ENCODE results near the gene LDLRAP1. TPM values are rescaled to one million over a fixed set of nuclear protein-coding genes. Genes with fewer than 3 reads are reported as not detected.

Gene LDLRAP1
- total and polyA plus RNA-seq, 2 donors (not counting 3 experiments of a cell fraction or from before 2014, with no cell fraction given), result 23.1 to 24.7 TPM

DNA sequence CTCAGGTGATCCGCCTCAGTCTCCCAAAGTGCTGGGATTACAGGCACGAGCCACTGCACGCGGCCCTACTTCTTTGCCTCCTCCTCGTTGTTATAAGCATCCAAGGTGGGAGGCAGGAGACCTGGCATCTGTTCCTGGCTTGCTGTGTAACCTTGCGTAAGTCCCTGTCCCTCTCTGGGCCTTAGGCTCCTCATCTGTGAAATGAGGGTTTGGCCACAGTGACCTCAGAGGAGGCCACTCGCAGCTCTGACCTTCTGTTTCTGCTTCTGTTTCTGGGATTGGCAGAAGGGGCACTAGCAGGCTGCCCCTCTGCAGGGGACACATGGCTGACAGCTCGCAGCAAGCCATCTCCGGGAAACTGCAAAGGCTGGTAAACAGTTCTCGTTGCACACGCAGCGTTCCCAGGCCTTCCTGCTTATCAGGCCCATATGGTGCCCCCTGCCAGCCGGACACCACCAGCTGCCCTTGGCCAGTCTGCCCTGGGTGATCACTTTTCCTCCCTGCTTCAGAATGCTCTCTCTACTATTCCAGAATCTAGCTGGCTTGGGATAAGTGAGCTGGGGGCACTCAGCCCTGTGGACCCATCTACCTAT lies 2.6 kb upstream of the LDLRAP1 start:
- Histone ChIP-seq H3K9me3 (replicated peaks; ENCODE audit: control insufficient read depth, insufficient read depth, low read length) (no peaks in the 10 kb centered on the region), H3K9ac (replicated peaks; ENCODE audit: extremely low read depth, insufficient read depth, low read length) (no peak overlapping the region), H3K9me1 (replicated peaks; ENCODE audit: control insufficient read depth, extremely low read depth, insufficient read depth, low read length) (no peaks in the 10 kb centered on the region), H3K4me2 (ENCODE audit: insufficient read depth, low read length) (no peak overlapping the region), H3K27ac (ENCODE audit: insufficient read depth, low read depth, low read length) (no peak overlapping the region), H3K4me3 (replicated peaks in 1 of 3; ENCODE audit: insufficient read depth in 1 of 3, low read depth in 1 of 3, low read length in 3 of 3) (no peak overlapping the region), H3K36me3 (ENCODE audit: control insufficient read depth in 2 of 2, extremely low read depth in 1 of 2, insufficient read depth in 2 of 2, low read length in 2 of 2) (no peaks in the 10 kb centered on the region), H3K4me1 (ENCODE audit: control insufficient read depth, extremely low read depth, insufficient read depth, low read length) (peaks cover 7% of the 10 kb centered on the region), H2AFZ (ENCODE audit: low read depth, low read length) (no peak overlapping the region), H3K27me3 (ENCODE audit: control insufficient read depth in 2 of 2, insufficient read depth in 2 of 2, low read length in 2 of 2) (no peaks in the 10 kb centered on the region), H4K20me1 (replicated peaks; ENCODE audit: control insufficient read depth, extremely low read depth, insufficient read depth, low read length) (no peaks in the 10 kb centered on the region), H3K79me2 (ENCODE audit: control insufficient read depth, insufficient read depth, low read length) (no peaks in the 10 kb centered on the region)
- BruUV-seq (replicated peaks), result no TSS peak
- ChIA-PET POLR2A (interaction anchor here (0.6 kb wide), 1 partner anchor 614 kb away, joined by 7 read pairs; no protein-coding TSS in a partner anchor), CTCF (no interaction called here)
- TF ChIP-seq FOS (IDR thresholded peaks at IDR 0.05; ENCODE audit: borderline replicate concordance, insufficient read depth, low read length), result no peak
- TF ChIP-seq EZH2 (IDR thresholded peaks at IDR 0.05; ENCODE audit: borderline replicate concordance, low read depth, low read length, severe bottlenecking), result no peak
- no peak for TF ChIP-seq MYC (IDR thresholded peaks at IDR 0.05; ENCODE audit: low read depth, low read length)
- no peak for TF ChIP-seq JUN (IDR thresholded peaks at IDR 0.05; ENCODE audit: borderline replicate concordance, insufficient read depth, insufficient read length, low read depth)
- TF ChIP-seq MAX (IDR thresholded peaks at IDR 0.05; ENCODE audit: insufficient read depth, insufficient read length), result no peak
- TF ChIP-seq GATA2 (IDR thresholded peaks at IDR 0.05; ENCODE audit: insufficient read depth, insufficient read length, low read depth, low read length), result no peak
- TF ChIP-seq CTCF (IDR thresholded peaks at IDR 0.05; ENCODE audit: extremely low read depth in 1 of 2, insufficient read depth in 1 of 2, low read depth in 1 of 2, low read length in 2 of 2), result no peak
- TF ChIP-seq POLR2A (IDR thresholded peaks at IDR 0.05; ENCODE audit: low read depth, low read length), result no peak
- TF ChIP-seq POLR2AphosphoS5 (IDR thresholded peaks at IDR 0.05; ENCODE audit: insufficient read depth, low read depth, low read length), result no peak
- dilution Hi-C loops (cut with MboI; ENCODE audit: extremely low pct_ligation_motif_present, low sequenced_read_pairs), result no loop called here
- FAIRE-seq (no peak), DNase-seq (ENCODE audit: low read depth, low spot score) (peak; percentile 29)
- intact Hi-C loops (cut with micrococcal nuclease), result loop anchor here (5.0 kb wide), 1 partner anchor 256 kb away; no protein-coding TSS in a partner anchor

Data from endothelial cell of umbilical vein (primary cell).